B cell (primary cell): ENCODE measurements around the gene KDM5B.

Experiments
- EZH2 ChIP-seq: IDR thresholded peaks from 2 replicates; pipeline ENCODE4 v1.6.1; 2012; ENCODE audit warnings: borderline replicate concordance, low read depth, mild to moderate bottlenecking, moderate library complexity, low read length; ENCODE audit not compliant: insufficient read depth, poor library complexity, severe bottlenecking
- TF ChIP-seq, protein P1 (sequence below): fragments of 200-600 bp; IDR thresholded peaks from one replicate; pipeline ENCODE4 v1.8.0; 2022; ENCODE audit warnings: antibody characterized with exemption, mild to moderate bottlenecking

DNA sequence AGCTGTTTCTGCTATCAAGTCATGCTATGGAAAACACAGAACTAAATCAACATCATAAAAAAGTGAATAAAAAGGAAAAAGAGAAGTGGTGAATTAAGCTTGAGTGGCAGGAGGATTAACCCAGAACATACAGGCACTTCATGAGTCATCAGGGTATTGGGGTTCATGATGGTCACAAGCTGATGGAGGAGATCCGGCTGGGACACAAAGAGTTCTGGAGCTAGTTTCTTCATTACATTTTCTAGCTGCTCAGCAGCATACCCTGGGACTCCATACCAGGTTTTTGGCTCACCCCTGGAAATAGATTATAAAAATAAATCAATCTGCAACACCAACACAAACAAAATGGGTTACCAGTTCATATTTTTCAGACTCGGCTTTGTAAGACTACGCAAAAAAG, 55.4 kb downstream of the KDM5B start:
- TF ChIP-seq, protein P1, sequence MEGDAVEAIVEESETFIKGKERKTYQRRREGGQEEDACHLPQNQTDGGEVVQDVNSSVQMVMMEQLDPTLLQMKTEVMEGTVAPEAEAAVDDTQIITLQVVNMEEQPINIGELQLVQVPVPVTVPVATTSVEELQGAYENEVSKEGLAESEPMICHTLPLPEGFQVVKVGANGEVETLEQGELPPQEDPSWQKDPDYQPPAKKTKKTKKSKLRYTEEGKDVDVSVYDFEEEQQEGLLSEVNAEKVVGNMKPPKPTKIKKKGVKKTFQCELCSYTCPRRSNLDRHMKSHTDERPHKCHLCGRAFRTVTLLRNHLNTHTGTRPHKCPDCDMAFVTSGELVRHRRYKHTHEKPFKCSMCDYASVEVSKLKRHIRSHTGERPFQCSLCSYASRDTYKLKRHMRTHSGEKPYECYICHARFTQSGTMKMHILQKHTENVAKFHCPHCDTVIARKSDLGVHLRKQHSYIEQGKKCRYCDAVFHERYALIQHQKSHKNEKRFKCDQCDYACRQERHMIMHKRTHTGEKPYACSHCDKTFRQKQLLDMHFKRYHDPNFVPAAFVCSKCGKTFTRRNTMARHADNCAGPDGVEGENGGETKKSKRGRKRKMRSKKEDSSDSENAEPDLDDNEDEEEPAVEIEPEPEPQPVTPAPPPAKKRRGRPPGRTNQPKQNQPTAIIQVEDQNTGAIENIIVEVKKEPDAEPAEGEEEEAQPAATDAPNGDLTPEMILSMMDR = no peak
- TF ChIP-seq EZH2 = no peak
